ENCODE measurements around the gene NAGLU. TPM values are rescaled to one million over a fixed set of nuclear protein-coding genes. Genes with fewer than 3 reads are reported as not detected.

Gene NAGLU
- total and polyA plus RNA-seq, 2 of the 13 experiments (the other 11 are each of a cell fraction or from before 2014, with no cell fraction given) = 28.2 to 40.1 TPM

GRCh38 chr17:42561897-42562387 is 25.9 kb downstream of the NAGLU start, which contains the start of gene COASY (continued):
- TF ChIP-seq ZNF710 (CRISPR knock-in tag; IDR thresholded peaks at IDR 0.05; ENCODE audit: borderline replicate concordance) = no peak
- peak; percentile 100 for TF ChIP-seq NR2C2 (CRISPR knock-in tag; IDR thresholded peaks at IDR 0.05; ENCODE audit: borderline replicate concordance)
- TF ChIP-seq EHMT2 (IDR thresholded peaks at IDR 0.05; ENCODE audit: borderline replicate concordance, low read depth, low read length) = no peak
- 0 out of 2 replicates have a peak, but pooled peaks have one; percentile 44 for TF ChIP-seq ATF3 (CRISPR knock-in tag; IDR thresholded peaks at IDR 0.05)
- TF ChIP-seq ZNF281 (CRISPR knock-in tag; IDR thresholded peaks at IDR 0.05; ENCODE audit: borderline replicate concordance) = no peak; the same call in 1 of the 2 replicates
- TF ChIP-seq TCF7 (IDR thresholded peaks at IDR 0.05; ENCODE audit: low read depth) = no peak
- no peak for TF ChIP-seq SMARCE1 (IDR thresholded peaks at IDR 0.05; ENCODE audit: borderline replicate concordance)
- TF ChIP-seq KDM2A (CRISPR knock-in tag; IDR thresholded peaks at IDR 0.05; ENCODE audit: borderline replicate concordance, low read depth) = peak; percentile 97
- no peak; the same call in 1 of the 2 replicates for TF ChIP-seq ZNF616 (CRISPR knock-in tag; IDR thresholded peaks at IDR 0.05; ENCODE audit: low read depth)
- no peak; the same call in 1 of the 2 replicates for TF ChIP-seq ZNF446 (CRISPR knock-in tag; IDR thresholded peaks at IDR 0.05)
- TF ChIP-seq MAFK (conservative IDR thresholded peaks at IDR 0.05 in 1 of 2, IDR thresholded peaks at IDR 0.05 in 1 of 2; ENCODE audit: low read length in 2 of 2) = 0 out of 4 replicates have a peak, but pooled peaks of 1 of the 2 experiments have one; percentile 4
- TF ChIP-seq FUBP1 (CRISPR knock-in tag; IDR thresholded peaks at IDR 0.05; ENCODE audit: borderline replicate concordance) = peak; percentile 94; the same call in 1 of the 2 replicates
- TF ChIP-seq ZNF350 (CRISPR knock-in tag; IDR thresholded peaks at IDR 0.05; ENCODE audit: borderline replicate concordance, low read depth) = peak; percentile 87
- TF ChIP-seq ZNF703 (CRISPR knock-in tag; IDR thresholded peaks at IDR 0.05; ENCODE audit: borderline replicate concordance) = no peak; the same call in 1 of the 2 replicates
- TF ChIP-seq ZNF431 (CRISPR knock-in tag; IDR thresholded peaks at IDR 0.05; ENCODE audit: borderline replicate concordance, low read depth) = 0 out of 2 replicates have a peak, but pooled peaks have one; percentile 75
- no peak for TF ChIP-seq ZNF720 (CRISPR knock-in tag; IDR thresholded peaks at IDR 0.05)
- TF ChIP-seq TMF1 (CRISPR knock-in tag; IDR thresholded peaks at IDR 0.05; ENCODE audit: low read depth) = no peak
- peak; percentile 70 for TF ChIP-seq FOXO1 (CRISPR knock-in tag; IDR thresholded peaks at IDR 0.05)
- TF ChIP-seq SMC3 (IDR thresholded peaks at IDR 0.05; ENCODE audit: low read length) = no peak
- no peak; the same call in none of the 2 replicates for TF ChIP-seq NFIC (IDR thresholded peaks at IDR 0.05; ENCODE audit: low read length)
- peak; percentile 60 for TF ChIP-seq ZBTB43 (CRISPR knock-in tag; conservative IDR thresholded peaks at IDR 0.05)

Measured in HepG2 (cell line).